Measurements from ENCODE around the gene MMP28. TPM values are rescaled to one million over a fixed set of nuclear protein-coding genes. Genes with fewer than 3 reads are reported as not detected.

MMP28 gene
- total and polyA plus RNA-seq, 10 of the 15 experiments (the other 5 are each of a cell fraction or from before 2014, with no cell fraction given), result not detected

GRCh38 chr17:35795871-35796265, 427 bp upstream of the MMP28 start:
- ATAC-seq (no peak), FAIRE-seq (no peak), DNase-seq (ENCODE audit: low read depth, low spot score) (no peak)
- SMC1A ChIA-PET (ENCODE audit: uncharacterized antibody, unreplicated experiment), result no interaction called here
- Histone ChIP-seq H2AFZ (ENCODE audit: control insufficient read depth, low read depth, low read length) (no peak overlapping the region), H3K27ac (ENCODE audit: control insufficient read depth, insufficient read depth) (no peak overlapping the region), H3K4me1 (ENCODE audit: control insufficient read depth, insufficient read depth, low read length) (peaks cover 4% of the 10 kb centered on the region), H4K20me1 (ENCODE audit: control insufficient read depth, insufficient read depth) (no peaks in the 10 kb centered on the region; the same call in 1 of the 2 replicates), H3K27me3 (replicated peaks in 1 of 2; ENCODE audit: control insufficient read depth in 2 of 2, insufficient read depth in 2 of 2, low read length in 1 of 2) (peaks cover 8 to 16% of the 10 kb centered on the region in 2 experiments), H3K79me2 (ENCODE audit: control insufficient read depth, insufficient read depth, low read length) (no peaks in the 10 kb centered on the region), H3K4me2 (ENCODE audit: control insufficient read depth, insufficient read depth) (peak overlapping the region; percentile 58; the same call in 1 of the 2 replicates), H3K9ac (ENCODE audit: control insufficient read depth, insufficient read depth, low read length) (no peak overlapping the region), H3K36me3 (ENCODE audit: control insufficient read depth in 2 of 2, insufficient read depth in 2 of 2, low read length in 1 of 2) (no peaks in the 10 kb centered on the region), H3K9me3 (replicated peaks; ENCODE audit: control insufficient read depth, insufficient read depth, low read length) (no peaks in the 10 kb centered on the region), H3K4me3 (no peak overlapping the region)
- CTCF ChIA-PET, result interaction anchor here (0.5 to 2.0 kb wide), 3 partner anchors 13 to 35 kb away, joined by 3 to 9 read pairs (median 7); partner anchors contain the start of gene C17orf50
- in situ Hi-C loops (cut with MboI), result no loop called here
- no TSS peak for BruUV-seq (replicated peaks)
- intact Hi-C loops (cut with micrococcal nuclease; ENCODE audit: unreplicated experiment), result no loop called here
- POLR2A ChIA-PET, result interaction anchor here (0.9 kb wide), 1 partner anchor 32 kb away, joined by 3 read pairs; no protein-coding TSS in a partner anchor
- RAD21 ChIA-PET (ENCODE audit: unreplicated experiment), result no interaction called here
- 55% methylated on average over 8 of the region's 8 CpGs for WGBS (ENCODE audit: insufficient coverage, insufficient replicate concordance, low lambda C conversion rate, missing lambda C conversion rate)
- no peak for TF ChIP-seq ZNF622 (IDR thresholded peaks at IDR 0.05)
- no peak for TF ChIP-seq HSF1 (IDR thresholded peaks at IDR 0.05; ENCODE audit: low read depth, low read length)
- no peak for TF ChIP-seq IRF3 (IDR thresholded peaks at IDR 0.05)
- TF ChIP-seq SMC3 (IDR thresholded peaks at IDR 0.05; ENCODE audit: borderline replicate concordance, low read length), result no peak
- no peak for TF ChIP-seq JUND (IDR thresholded peaks at IDR 0.05; ENCODE audit: low read depth, low read length)
- TF ChIP-seq MAX (IDR thresholded peaks at IDR 0.05; ENCODE audit: low read depth, low read length), result no peak
- no peak for TF ChIP-seq ETV6 (conservative IDR thresholded peaks at IDR 0.05 in 1 of 2, IDR thresholded peaks at IDR 0.05 in 1 of 2; ENCODE audit: borderline replicate concordance in 1 of 2, low read depth in 1 of 2)
- no peak for TF ChIP-seq FOS (IDR thresholded peaks at IDR 0.05; ENCODE audit: borderline replicate concordance, extremely low read depth, insufficient read length)
